A549 (cell line): ENCODE results near the gene ZW10. TPM values are rescaled to one million over a fixed set of nuclear protein-coding genes. Genes with fewer than 3 reads are reported as not detected.
"Not testable (repeated sequence)": the region's sequence is repeated elsewhere in the genome, so short reads cannot be mapped to it uniquely, and the experiment has no call there.

Experiments
- ATAC-seq, 2 experiments: fragments of 200-7000 bp in 1 of 2; fragments of >200 bp in 1 of 2; cut with Nextera tagmentation in 1 of 2; cut with Tn5 transposase in 1 of 2; 3 replicates each; pipeline versions ENCODE4 v1.8.0 to v1.9.1; 2018 to 2020; ENCODE audit warnings: mild to moderate bottlenecking in 1 of 2, moderate library complexity in 1 of 2
- CTCF ChIA-PET: fragments of 300-600 bp; sonication (Branson Sonifier 250); formaldehyde crosslinking; extraction: SDS; loops from one replicate; lab custom pipeline; 2021; ENCODE audit warnings: antibody characterized with exemption, inconsistent platforms; lab: Yijun Ruan, JAX
- POLR2A ChIA-PET: fragments of 350-600 bp; formaldehyde crosslinking; extraction: SDS; loops from one replicate; lab custom pipeline; 2021; ENCODE audit warnings: antibody characterized with exemption, inconsistent platforms; lab: Yijun Ruan, JAX
- DNase-seq, 2 experiments: peaks; one replicate each; pipeline versions ENCODE4 v3.0.0 to v3.0.0-alpha.2; 2011 to 2016; ENCODE audit warnings: low read depth in 1 of 2, low spot score in 1 of 2
- FAIRE-seq: peaks from 2 replicates; lab custom pipeline; 2011; peaks lifted over from hg19 to GRCh38; lab: Jason Lieb, UNC
- H3K27ac ChIP-seq, 2 experiments: fragments of >200 bp; sonication (Bioruptor Twin); formaldehyde crosslinking; 3 replicates each; pipeline ENCODE4 v1.5.1; 2016 to 2017
- H3K4me1 ChIP-seq: fragments of >200 bp; sonication (Bioruptor Twin); formaldehyde crosslinking; 3 replicates; pipeline ENCODE4 v1.6.1; 2016
- H3K4me2 ChIP-seq: fragments of >200 bp; sonication (Bioruptor Twin); formaldehyde crosslinking; 3 replicates; pipeline ENCODE4 v1.6.1; 2016
- H3K4me3 ChIP-seq: fragments of >200 bp; sonication (Bioruptor Twin); formaldehyde crosslinking; 3 replicates; pipeline ENCODE4 v1.5.1; 2016
- H3K9me3 ChIP-seq: fragments of >200 bp; sonication (Bioruptor Twin); formaldehyde crosslinking; 3 replicates; pipeline ENCODE4 v1.6.1; 2016
- CEBPB ChIP-seq, 2 experiments: fragments of >200 bp in 1 of 2; sonication (Bioruptor Twin) in 1 of 2; formaldehyde crosslinking in 1 of 2; IDR thresholded peaks; 2 replicates each; pipeline ENCODE4 v1.6.1; 2012 to 2016
- CHD4 ChIP-seq: fragments of 200-600 bp; sonication (generic); IDR thresholded peaks from 2 replicates; pipeline ENCODE4 v1.6.1; 2016; ENCODE audit warnings: antibody characterized with exemption, mild to moderate bottlenecking, borderline replicate concordance
- EHMT2 ChIP-seq: fragments of 200-600 bp; sonication (generic); IDR thresholded peaks from 2 replicates; pipeline ENCODE4 v1.6.1; 2016; ENCODE audit warnings: antibody characterized with exemption, low read depth, mild to moderate bottlenecking, moderate library complexity
- ESRRA ChIP-seq: fragments of 150-350 bp; IDR thresholded peaks from 2 replicates; pipeline ENCODE4 v1.6.1; 2014; ENCODE audit warnings: mild to moderate bottlenecking, low read length, borderline replicate concordance
- FOSB ChIP-seq: fragments of 250-450 bp; sonication (Bioruptor Pico); IDR thresholded peaks from 2 replicates; pipeline ENCODE4 v1.5.0; 2020; ENCODE audit warnings: mild to moderate bottlenecking, moderate library complexity
- FOSL2 ChIP-seq, 2 experiments: fragments of 450-650 bp in 1 of 2; fragments of >200 bp in 1 of 2; sonication (Bioruptor Twin) in 1 of 2; formaldehyde crosslinking; IDR thresholded peaks; 2 replicates each; pipeline versions ENCODE4 v1.5.0 to v1.6.1; 2016 to 2020; ENCODE audit warnings: mild to moderate bottlenecking in 1 of 2, moderate library complexity in 1 of 2
- GATA3 ChIP-seq: IDR thresholded peaks from 2 replicates; pipeline ENCODE4 v1.6.1; 2012; ENCODE audit warnings: borderline replicate concordance
- HDAC2 ChIP-seq: fragments of 200-600 bp; sonication (generic); IDR thresholded peaks from 2 replicates; pipeline ENCODE4 v1.6.1; 2016
- HOXB5 ChIP-seq: fragments of 250-450 bp; sonication (Bioruptor Pico); IDR thresholded peaks from 2 replicates; pipeline ENCODE4 v1.5.0; 2020; ENCODE audit warnings: mild to moderate bottlenecking, moderate library complexity
- JUN ChIP-seq, 2 experiments: fragments of >200 bp; sonication (Bioruptor Twin); formaldehyde crosslinking; IDR thresholded peaks; 2 replicates in 1 of 2; 3 replicates in 1 of 2; pipeline ENCODE4 v1.6.1; 2016 to 2017
- JUNB ChIP-seq: fragments of >200 bp; sonication (Bioruptor Twin); formaldehyde crosslinking; IDR thresholded peaks from 2 replicates; pipeline ENCODE4 v1.6.1; 2016
- KDM1A ChIP-seq: fragments of 200-600 bp; sonication (generic); IDR thresholded peaks from 2 replicates; pipeline ENCODE4 v1.6.1; 2016; ENCODE audit warnings: low read depth, mild to moderate bottlenecking
- KDM5A ChIP-seq: fragments of 200-600 bp; sonication (generic); IDR thresholded peaks from 2 replicates; pipeline ENCODE4 v1.6.1; 2016; ENCODE audit warnings: antibody characterized with exemption, mild to moderate bottlenecking
- MAFK ChIP-seq: fragments of 450-650 bp; IDR thresholded peaks from 2 replicates; pipeline ENCODE4 v1.6.1; 2014; ENCODE audit not compliant: partially characterized antibody
- MAZ ChIP-seq: fragments of 150-350 bp; IDR thresholded peaks from 2 replicates; pipeline ENCODE4 v1.6.1; 2014; ENCODE audit warnings: antibody characterized with exemption, low read depth, low read length, borderline replicate concordance
- MYC ChIP-seq: IDR thresholded peaks from 2 replicates; pipeline ENCODE4 v1.6.1; 2012; ENCODE audit warnings: mild to moderate bottlenecking, inconsistent platforms, low read length, improper control_type of control experiment, borderline replicate concordance
- RAD21 ChIP-seq, 2 experiments: fragments of >200 bp in 1 of 2; sonication (Bioruptor Twin) in 1 of 2; formaldehyde crosslinking in 1 of 2; IDR thresholded peaks in 1 of 2; conservative IDR thresholded peaks in 1 of 2; 2 replicates in 1 of 2; 3 replicates in 1 of 2; pipeline ENCODE4 v1.6.1; 2012 to 2018; ENCODE audit warnings: inconsistent platforms in 1 of 2
- SMC3 ChIP-seq: fragments of >200 bp; sonication (Bioruptor Twin); formaldehyde crosslinking; IDR thresholded peaks from 3 replicates; pipeline ENCODE4 v1.6.1; 2018; ENCODE audit warnings: inconsistent platforms
- USF2 ChIP-seq: fragments of 450-650 bp; IDR thresholded peaks from 2 replicates; pipeline ENCODE4 v1.6.1; 2014; ENCODE audit warnings: antibody characterized with exemption
- ZC3H11A ChIP-seq: fragments of 450-650 bp; IDR thresholded peaks from 2 replicates; pipeline ENCODE4 v1.6.1; 2014; ENCODE audit warnings: antibody characterized with exemption, mild to moderate bottlenecking
- ZFP36 ChIP-seq: fragments of 450-650 bp; IDR thresholded peaks from 2 replicates; pipeline ENCODE4 v1.6.1; 2014; ENCODE audit warnings: borderline replicate concordance; ENCODE audit not compliant: partially characterized antibody
- ZSCAN20 ChIP-seq: fragments of 250-450 bp; sonication (Bioruptor Pico); IDR thresholded peaks from 2 replicates; pipeline ENCODE4 v1.8.0; 2022; ENCODE audit warnings: mild to moderate bottlenecking, moderate library complexity
- WGBS: methylation state at CpG from one replicate; pipeline ENCODE4 v1.1.6; 2017; ENCODE audit errors: missing lambda C conversion rate; 5-methylcytosine and 5-hydroxymethylcytosine counted together
- polyA plus RNA-seq, 4 experiments: library from polyadenylated mRNA; depleted of rRNA in 3 of 4; stranded (reverse); fragments of >200 nt; fragmentation: RNase III in 1 of 4; extraction: RNeasy Plus Mini Kit Qiagen cat#74134 plus additional on column Dnase treatment in 1 of 4; gene quantifications; 2 replicates in 3 of 4; 3 replicates in 1 of 4; pipeline ENCODE4 v1.2.3, GENCODE V29; 2011 to 2017
- TF ChIP-seq, protein P1 (sequence below): fragments of 150-350 bp; IDR thresholded peaks from 2 replicates; pipeline ENCODE4 v1.6.1; 2014; ENCODE audit warnings: low read depth, mild to moderate bottlenecking, low read length
- TF ChIP-seq, protein P2 (sequence below): IDR thresholded peaks from 2 replicates; pipeline ENCODE4 v1.6.1; 2012; ENCODE audit warnings: low read depth, borderline replicate concordance
- TF ChIP-seq, protein P3 (sequence below): IDR thresholded peaks from 2 replicates; pipeline ENCODE4 v1.6.1; 2012
- TF ChIP-seq, protein P4 (sequence below): IDR thresholded peaks from 2 replicates; pipeline ENCODE4 v1.6.1; 2012

Gene ZW10
- polyA plus RNA-seq, 2 of the 4 experiments (the other 2 are of a cell fraction), result 12.9 to 13.9 TPM

DNA sequence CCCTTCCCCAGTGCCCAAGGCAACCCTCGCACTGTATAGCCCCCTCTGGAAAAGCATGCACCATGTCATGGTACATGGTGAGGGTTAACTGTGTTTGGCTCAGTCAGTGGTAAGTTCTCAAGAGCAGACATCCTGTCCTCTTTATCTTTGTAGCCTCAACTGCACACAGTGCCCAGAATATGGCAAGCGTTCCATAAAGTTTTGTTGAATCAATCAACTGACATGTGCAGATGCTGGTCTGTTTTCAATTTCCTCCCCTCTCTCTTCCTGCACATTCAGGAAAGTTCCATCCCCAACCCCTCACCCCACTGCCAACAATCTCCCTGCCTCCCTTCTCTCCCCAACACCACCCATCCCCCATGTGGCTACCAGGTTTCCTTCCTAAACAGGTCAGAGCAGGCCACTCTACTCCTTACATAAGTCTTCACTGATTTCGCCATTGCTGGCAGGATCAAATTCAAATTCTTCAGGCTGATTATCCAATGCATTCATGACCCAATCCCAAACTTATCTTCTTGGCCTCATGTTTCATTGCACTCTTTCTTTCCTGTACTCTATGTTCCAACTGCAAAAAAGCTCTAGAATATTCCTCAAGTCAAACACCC lies 51.9 kb downstream of the ZW10 start:
- DNase-seq (no peak), ATAC-seq (no peak)
- WGBS, result 95% methylated on average over 3 of the region's 3 CpGs
- TF ChIP-seq, protein P1, sequence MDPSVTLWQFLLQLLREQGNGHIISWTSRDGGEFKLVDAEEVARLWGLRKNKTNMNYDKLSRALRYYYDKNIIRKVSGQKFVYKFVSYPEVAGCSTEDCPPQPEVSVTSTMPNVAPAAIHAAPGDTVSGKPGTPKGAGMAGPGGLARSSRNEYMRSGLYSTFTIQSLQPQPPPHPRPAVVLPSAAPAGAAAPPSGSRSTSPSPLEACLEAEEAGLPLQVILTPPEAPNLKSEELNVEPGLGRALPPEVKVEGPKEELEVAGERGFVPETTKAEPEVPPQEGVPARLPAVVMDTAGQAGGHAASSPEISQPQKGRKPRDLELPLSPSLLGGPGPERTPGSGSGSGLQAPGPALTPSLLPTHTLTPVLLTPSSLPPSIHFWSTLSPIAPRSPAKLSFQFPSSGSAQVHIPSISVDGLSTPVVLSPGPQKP, result no peak
- TF ChIP-seq CHD4, result no peak
- TF ChIP-seq EHMT2, result no peak
- TF ChIP-seq USF2, result no peak
- no peak for TF ChIP-seq KDM1A
- TF ChIP-seq MAFK, result no peak
- TF ChIP-seq JUNB, result no peak
- no peak for TF ChIP-seq SMC3
- TF ChIP-seq ZC3H11A, result no peak
- TF ChIP-seq KDM5A, result no peak
- no peak for TF ChIP-seq HDAC2
- TF ChIP-seq, all 56 proteins: peak for 0
- H3K4me1 ChIP-seq, result no peaks in the 10 kb centered on the region
- H3K27ac ChIP-seq, result no peak overlapping the region
- no peak overlapping the region for H3K4me2 ChIP-seq
- H3K9me3 ChIP-seq, result no peaks in the 10 kb centered on the region
- no peak overlapping the region for H3K4me3 ChIP-seq
- CTCF ChIA-PET, result interaction anchor here (0.8 to 1.5 kb wide), 2 partner anchors 9 kb away, joined by 3 to 6 read pairs; no protein-coding TSS in a partner anchor
- no peak for FAIRE-seq
- POLR2A ChIA-PET, result no interaction called here

- CTCF ChIA-PET, result interaction anchor here (0.8 kb wide), 1 partner anchor 10 kb away, joined by 3 read pairs; no protein-coding TSS in a partner anchor
- H3K27ac ChIP-seq, H3K4me2 ChIP-seq, POLR2A ChIA-PET, H3K4me3 ChIP-seq, FAIRE-seq, ATAC-seq, DNase-seq, H3K4me1 ChIP-seq, H3K9me3 ChIP-seq: not testable (repeated sequence)
- WGBS, result 5% methylated on average over 3 of the region's 3 CpGs
These were observed 53.0 kb downstream of the ZW10 start for GRCh38 chr11:113720478-113720877.

DNA sequence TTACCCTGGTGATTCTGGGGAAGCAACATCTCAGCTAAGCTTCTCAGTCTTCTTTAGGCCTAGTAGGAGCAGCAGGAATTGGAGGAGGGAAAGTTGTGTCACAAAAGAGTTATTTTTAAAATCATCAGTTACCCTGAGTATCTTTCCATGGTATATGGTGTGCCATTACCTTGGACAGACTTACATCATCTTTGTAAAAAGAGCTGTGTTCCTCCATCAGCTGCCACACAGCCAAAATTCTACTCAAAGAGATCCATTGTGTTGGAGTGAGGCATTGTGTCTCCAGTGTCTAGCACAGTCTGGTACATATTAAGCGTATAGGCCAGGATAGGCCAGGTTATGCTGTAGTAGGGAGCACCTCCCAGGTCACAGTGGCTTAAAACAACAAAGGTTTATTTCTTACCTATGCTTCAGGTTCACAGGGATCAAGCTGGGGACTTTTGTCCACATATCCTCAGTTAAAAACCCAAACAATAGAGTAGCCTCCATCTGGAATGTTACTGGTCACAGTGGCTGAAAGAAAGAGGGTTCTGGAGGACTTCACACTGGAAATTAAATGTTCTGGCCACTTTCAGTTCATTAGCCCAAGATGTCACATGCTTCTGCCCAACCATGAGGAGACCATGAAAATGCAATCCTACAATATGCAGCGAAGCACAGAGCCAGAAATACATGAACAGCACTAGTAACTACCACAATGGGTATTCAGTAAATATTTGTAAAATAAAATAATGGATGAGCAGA lies 57.4 kb downstream of the ZW10 start:
- FAIRE-seq, result no peak

GRCh38 chr11:113715273-113715672 lies 58.2 kb downstream of the ZW10 start:
- ChIA-PET CTCF (interaction anchor here (2.0 kb wide), 1 partner anchor 15 kb away, joined by 5 read pairs; no protein-coding TSS in a partner anchor), POLR2A (no interaction called here)
- Histone ChIP-seq H3K4me2 (no peak overlapping the region), H3K9me3 (no peaks in the 10 kb centered on the region), H3K4me3 (no peak overlapping the region), H3K27ac (no peak overlapping the region), H3K4me1 (no peaks in the 10 kb centered on the region)
- DNase-seq (no peak), FAIRE-seq (no peak), ATAC-seq (no peak)
- 79% methylated on average over 1 of the region's 1 CpG for WGBS
- no peak for TF ChIP-seq ZFP36
- no peak for TF ChIP-seq EHMT2
- no peak for TF ChIP-seq ZSCAN20 (CRISPR knock-in tag)
- no peak for TF ChIP-seq MAZ
- no peak for TF ChIP-seq CEBPB (IDR thresholded peaks at IDR 0.05)
- TF ChIP-seq, protein P2, sequence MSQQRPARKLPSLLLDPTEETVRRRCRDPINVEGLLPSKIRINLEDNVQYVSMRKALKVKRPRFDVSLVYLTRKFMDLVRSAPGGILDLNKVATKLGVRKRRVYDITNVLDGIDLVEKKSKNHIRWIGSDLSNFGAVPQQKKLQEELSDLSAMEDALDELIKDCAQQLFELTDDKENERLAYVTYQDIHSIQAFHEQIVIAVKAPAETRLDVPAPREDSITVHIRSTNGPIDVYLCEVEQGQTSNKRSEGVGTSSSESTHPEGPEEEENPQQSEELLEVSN, result no peak
- no peak for TF ChIP-seq RAD21 (conservative IDR thresholded peaks at IDR 0.05 in 1 of 2, IDR thresholded peaks at IDR 0.05 in 1 of 2)
- TF ChIP-seq FOSL2 (IDR thresholded peaks at IDR 0.05), result no peak
- TF ChIP-seq FOSL2 (CRISPR knock-in tag; IDR thresholded peaks at IDR 0.05), result no peak
- TF ChIP-seq MYC, result no peak
- no peak for TF ChIP-seq ESRRA
- no peak for TF ChIP-seq FOSB (CRISPR knock-in tag)
- TF ChIP-seq, protein P3, sequence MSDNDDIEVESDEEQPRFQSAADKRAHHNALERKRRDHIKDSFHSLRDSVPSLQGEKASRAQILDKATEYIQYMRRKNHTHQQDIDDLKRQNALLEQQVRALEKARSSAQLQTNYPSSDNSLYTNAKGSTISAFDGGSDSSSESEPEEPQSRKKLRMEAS, result no peak
- TF ChIP-seq MAFK, result no peak
- TF ChIP-seq CHD4, result no peak
- no peak for TF ChIP-seq HDAC2

More for the DNA sequence above, 57.4 kb downstream of the ZW10 start:
- no peak for DNase-seq
- Histone ChIP-seq H3K9me3 (no peaks in the 10 kb centered on the region), H3K4me3 (no peak overlapping the region), H3K4me1 (no peaks in the 10 kb centered on the region), H3K27ac (no peak overlapping the region), H3K4me2 (no peak overlapping the region)
- 78% methylated on average over 2 of the region's 2 CpGs for whole genome bisulfite sequencing
- POLR2A ChIA-PET, result no interaction called here
- TF ChIP-seq, protein P4, sequence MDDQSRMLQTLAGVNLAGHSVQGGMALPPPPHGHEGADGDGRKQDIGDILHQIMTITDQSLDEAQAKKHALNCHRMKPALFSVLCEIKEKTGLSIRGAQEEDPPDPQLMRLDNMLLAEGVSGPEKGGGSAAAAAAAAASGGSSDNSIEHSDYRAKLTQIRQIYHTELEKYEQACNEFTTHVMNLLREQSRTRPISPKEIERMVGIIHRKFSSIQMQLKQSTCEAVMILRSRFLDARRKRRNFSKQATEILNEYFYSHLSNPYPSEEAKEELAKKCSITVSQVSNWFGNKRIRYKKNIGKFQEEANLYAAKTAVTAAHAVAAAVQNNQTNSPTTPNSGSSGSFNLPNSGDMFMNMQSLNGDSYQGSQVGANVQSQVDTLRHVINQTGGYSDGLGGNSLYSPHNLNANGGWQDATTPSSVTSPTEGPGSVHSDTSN, result no peak
- no peak for TF ChIP-seq GATA3
- TF ChIP-seq HOXB5 (CRISPR knock-in tag), result no peak
- no peak for TF ChIP-seq RAD21 (conservative IDR thresholded peaks at IDR 0.05 in 1 of 2, IDR thresholded peaks at IDR 0.05 in 1 of 2)
- no peak for TF ChIP-seq CEBPB (IDR thresholded peaks at IDR 0.05)
- no peak for TF ChIP-seq JUN (IDR thresholded peaks at IDR 0.05)
- TF ChIP-seq, all 56 proteins: peak for 0
- CTCF ChIA-PET, result interaction anchor here (1.2 to 2.0 kb wide), 2 partner anchors 10 to 15 kb away, joined by 4 to 5 read pairs; no protein-coding TSS in a partner anchor
- no peak for ATAC-seq
